ENCODE results near the gene CTNNA3.

The CTNNA3 gene

DNA sequence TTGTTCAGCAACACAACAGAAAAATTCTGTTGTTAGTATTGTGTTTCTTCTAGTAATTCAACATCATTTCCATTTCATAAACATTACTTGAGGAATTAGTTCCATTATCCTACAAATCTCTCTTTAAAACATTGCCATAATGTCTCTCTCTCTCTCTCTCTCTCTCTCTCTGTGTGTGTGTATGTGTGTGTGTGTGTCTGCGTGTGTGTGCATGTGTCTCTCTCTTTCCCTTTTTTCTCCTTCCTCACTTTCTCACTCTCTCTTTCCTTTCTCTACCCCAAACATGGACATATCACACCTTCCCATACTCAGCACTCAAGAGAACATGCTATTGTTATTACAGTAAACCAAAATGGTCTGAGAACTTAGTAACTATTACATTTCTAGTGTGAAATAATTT lies 753.6 kb downstream of the CTNNA3 start:
- no peak for DNase-seq (ENCODE audit: low read depth in 1 of 2, low spot score in 1 of 2)
- in situ Hi-C loops (cut with HindIII; ENCODE audit: low pct_unique_long_range_greater_than_20kb, low sequenced_read_pairs): no loop called here
- no peak for TF ChIP-seq JUND (IDR thresholded peaks at IDR 0.05; ENCODE audit: low read depth)

- in situ Hi-C loops (cut with HindIII; ENCODE audit: low pct_unique_long_range_greater_than_20kb, low sequenced_read_pairs): no loop called here
- 0 out of 2 replicates have a peak, but pooled peaks have one; percentile 10 for TF ChIP-seq JUND (IDR thresholded peaks at IDR 0.05; ENCODE audit: low read depth)
- no peak for DNase-seq (ENCODE audit: low read depth in 1 of 2, low spot score in 1 of 2)
Observed at GRCh38 chr10:66941491-66941890, 754.5 kb downstream of the CTNNA3 start.

DNA sequence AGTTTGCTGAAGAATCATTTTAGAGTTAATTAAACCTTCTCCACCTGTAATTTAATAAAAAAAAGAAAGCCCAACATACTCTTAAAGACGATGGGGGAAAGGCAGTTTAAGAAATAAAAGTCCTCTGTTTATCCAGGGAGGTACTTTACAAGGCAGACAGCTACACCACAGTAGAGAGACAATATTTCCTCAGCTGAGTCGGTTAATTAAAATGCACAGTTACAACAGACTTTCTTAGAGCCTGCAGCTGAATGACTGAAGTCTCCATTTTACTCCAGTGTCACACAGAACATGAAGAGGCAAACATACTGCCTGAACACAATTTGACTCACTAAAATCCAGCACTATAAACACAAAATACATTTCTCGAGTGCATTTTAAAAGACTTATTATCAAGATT lies 755.0 kb downstream of the CTNNA3 start:
- no peak for TF ChIP-seq JUND (IDR thresholded peaks at IDR 0.05; ENCODE audit: low read depth)
- peak in 1 of 2 experiments; percentile 50 for DNase-seq (ENCODE audit: low read depth in 1 of 2, low spot score in 1 of 2)
- in situ Hi-C loops (cut with HindIII; ENCODE audit: low pct_unique_long_range_greater_than_20kb, low sequenced_read_pairs): no loop called here

DNA sequence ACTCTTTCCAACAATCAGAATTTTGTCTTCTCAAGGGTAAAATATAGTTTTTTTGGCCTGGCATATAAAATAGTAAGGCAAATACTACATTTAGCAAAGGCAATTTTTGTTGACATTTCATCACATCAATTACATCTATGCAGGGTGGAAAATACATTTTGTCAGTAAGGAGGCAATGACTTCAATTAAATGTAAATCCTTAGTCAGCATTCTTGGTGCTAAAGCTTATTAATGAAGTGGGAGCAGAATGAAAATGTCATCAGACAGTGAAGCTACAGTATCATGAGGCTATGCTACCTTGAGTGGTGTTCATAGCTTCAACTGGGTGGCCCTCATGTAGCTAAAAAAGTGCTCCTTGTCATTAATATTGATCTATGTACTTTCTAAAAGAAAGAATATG lies 761.3 kb downstream of the CTNNA3 start:
- TF ChIP-seq JUND (IDR thresholded peaks at IDR 0.05; ENCODE audit: low read depth): no peak
- in situ Hi-C loops (cut with HindIII; ENCODE audit: low pct_unique_long_range_greater_than_20kb, low sequenced_read_pairs): no loop called here
- DNase-seq (ENCODE audit: low read depth in 1 of 2, low spot score in 1 of 2): no peak

DNA sequence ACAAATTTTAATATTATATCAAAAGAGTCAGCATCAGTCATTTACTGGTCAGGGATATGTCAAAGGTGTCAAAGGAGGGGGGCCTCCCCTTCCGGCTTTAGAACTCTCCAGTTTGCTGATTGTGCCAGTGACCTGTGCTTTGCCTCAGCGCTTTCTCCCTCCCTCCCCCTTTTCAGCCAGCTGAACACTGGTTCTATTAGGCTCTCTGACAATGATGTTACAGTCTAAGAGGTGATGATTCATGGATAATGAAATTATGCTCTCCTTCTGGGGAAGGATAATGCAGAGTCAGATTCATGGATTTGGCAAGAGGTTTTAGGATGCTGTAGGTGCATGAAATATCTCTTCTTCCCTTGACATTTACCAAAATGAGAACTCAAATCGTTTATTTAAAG lies 764.0 kb downstream of the CTNNA3 start:
- no peak for TF ChIP-seq JUND (IDR thresholded peaks at IDR 0.05; ENCODE audit: low read depth)
- DNase-seq (ENCODE audit: low read depth in 1 of 2, low spot score in 1 of 2): no peak
- in situ Hi-C loops (cut with HindIII; ENCODE audit: low pct_unique_long_range_greater_than_20kb, low sequenced_read_pairs): no loop called here

- in situ Hi-C loops (cut with HindIII; ENCODE audit: low pct_unique_long_range_greater_than_20kb, low sequenced_read_pairs): no loop called here
- TF ChIP-seq JUND (IDR thresholded peaks at IDR 0.05; ENCODE audit: low read depth): no peak
- peak in 1 of 2 experiments; percentile 81 for DNase-seq (ENCODE audit: low read depth in 1 of 2, low spot score in 1 of 2)
Observed at GRCh38 chr10:66931340-66931948, 764.6 kb downstream of the CTNNA3 start.

- no peak for DNase-seq (ENCODE audit: low read depth in 1 of 2, low spot score in 1 of 2)
- in situ Hi-C loops (cut with HindIII; ENCODE audit: low pct_unique_long_range_greater_than_20kb, low sequenced_read_pairs): no loop called here
- TF ChIP-seq JUND (IDR thresholded peaks at IDR 0.05; ENCODE audit: low read depth): no peak
Observed at GRCh38 chr10:66929375-66929774, 766.6 kb downstream of the CTNNA3 start.

GRCh38 chr10:66928776-66929175 lies 767.2 kb downstream of the CTNNA3 start:
- TF ChIP-seq JUND (IDR thresholded peaks at IDR 0.05; ENCODE audit: low read depth): no peak
- in situ Hi-C loops (cut with HindIII; ENCODE audit: low pct_unique_long_range_greater_than_20kb, low sequenced_read_pairs): no loop called here
- no peak for DNase-seq (ENCODE audit: low read depth in 1 of 2, low spot score in 1 of 2)

GRCh38 chr10:66927971-66928770 lies 767.8 kb downstream of the CTNNA3 start:
- in situ Hi-C loops (cut with HindIII; ENCODE audit: low pct_unique_long_range_greater_than_20kb, low sequenced_read_pairs): no loop called here
- TF ChIP-seq JUND (IDR thresholded peaks at IDR 0.05; ENCODE audit: low read depth): no peak
- no peak for DNase-seq (ENCODE audit: low read depth in 1 of 2, low spot score in 1 of 2)

- no peak for TF ChIP-seq JUND (IDR thresholded peaks at IDR 0.05; ENCODE audit: low read depth)
- in situ Hi-C loops (cut with HindIII; ENCODE audit: low pct_unique_long_range_greater_than_20kb, low sequenced_read_pairs): no loop called here
- DNase-seq (ENCODE audit: low read depth in 1 of 2, low spot score in 1 of 2): no peak
Observed at GRCh38 chr10:66927251-66927935, 768.6 kb downstream of the CTNNA3 start.

DNA sequence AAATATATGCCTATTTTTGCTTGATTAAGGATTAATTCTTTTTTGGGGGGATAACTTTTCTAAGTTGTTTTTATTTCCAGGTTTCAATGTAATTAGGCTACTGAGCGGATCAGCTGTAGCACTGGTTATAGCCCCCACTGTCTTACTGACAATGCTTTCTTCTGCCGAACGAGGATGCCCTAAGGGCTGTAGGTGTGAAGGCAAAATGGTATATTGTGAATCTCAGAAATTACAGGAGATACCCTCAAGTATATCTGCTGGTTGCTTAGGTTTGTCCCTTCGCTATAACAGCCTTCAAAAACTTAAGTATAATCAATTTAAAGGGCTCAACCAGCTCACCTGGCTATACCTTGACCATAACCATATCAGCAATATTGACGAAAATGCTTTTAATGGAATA lies 769.2 kb downstream of the CTNNA3 start:
- no peak for DNase-seq (ENCODE audit: low read depth in 1 of 2, low spot score in 1 of 2)
- TF ChIP-seq JUND (IDR thresholded peaks at IDR 0.05; ENCODE audit: low read depth): no peak
- in situ Hi-C loops (cut with HindIII; ENCODE audit: low pct_unique_long_range_greater_than_20kb, low sequenced_read_pairs): no loop called here

DNA sequence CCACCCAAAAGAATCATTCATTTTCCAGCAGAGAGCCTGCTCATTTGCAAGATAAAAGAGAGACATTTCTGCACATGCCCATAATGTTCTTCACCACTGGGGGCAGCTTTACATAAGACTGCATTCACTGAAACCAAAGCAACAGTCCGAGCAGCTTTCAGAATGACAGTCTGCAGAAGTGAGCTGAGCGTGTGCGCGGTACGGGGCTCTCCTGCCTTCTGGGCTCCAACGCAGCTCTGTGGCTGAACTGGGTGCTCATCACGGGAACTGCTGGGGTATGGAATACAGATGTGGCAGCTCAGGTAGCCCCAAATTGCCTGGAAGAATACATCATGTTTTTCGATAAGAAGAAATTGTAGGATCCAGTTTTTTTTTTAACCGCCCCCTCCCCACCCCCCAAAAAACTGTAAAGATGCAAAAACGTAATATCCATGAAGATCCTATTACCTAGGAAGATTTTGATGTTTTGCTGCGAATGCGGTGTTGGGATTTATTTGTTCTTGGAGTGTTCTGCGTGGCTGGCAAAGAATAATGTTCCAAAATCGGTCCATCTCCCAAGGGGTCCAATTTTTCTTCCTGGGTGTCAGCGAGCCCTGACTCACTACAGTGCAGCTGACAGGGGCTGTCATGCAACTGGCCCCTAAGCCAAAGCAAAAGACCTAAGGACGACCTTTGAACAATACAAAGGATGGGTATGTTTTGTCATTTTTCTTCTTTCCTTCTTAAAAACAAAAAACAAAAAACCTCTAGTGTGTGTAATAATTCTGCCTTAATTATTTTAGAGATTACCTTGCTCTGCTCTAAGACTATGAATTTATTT lies 769.9 kb downstream of the CTNNA3 start, which contains the start of gene LRRTM3:
TSS of gene LRRTM3 (plus strand) at position 141 of the 820 bp plus-strand sequence.
- in situ Hi-C loops (cut with HindIII; ENCODE audit: low pct_unique_long_range_greater_than_20kb, low sequenced_read_pairs): no loop called here
- DNase-seq (ENCODE audit: low read depth in 1 of 2, low spot score in 1 of 2): peak; percentile 60 to 90
- no peak for TF ChIP-seq JUND (IDR thresholded peaks at IDR 0.05; ENCODE audit: low read depth)
